WTC11 (cell line): ENCODE results near the gene UFC1. TPM values are rescaled to one million over a fixed set of nuclear protein-coding genes. Genes with fewer than 3 reads are reported as not detected.

Source experiments
- ATAC-seq: fragments of 200-7000 bp; cut with Tn5 transposase; 2 replicates; pipeline ENCODE4 v1.10.0; 2021; ENCODE audit warnings: mild to moderate bottlenecking, moderate library complexity
- CTCF ChIA-PET: fragments of 300-600 bp; sonication (Branson Sonifier 250); formaldehyde crosslinking; loops from one replicate; lab custom pipeline; 2021; ENCODE audit warnings: antibody characterized with exemption; lab: Charles Lee
- POLR2A ChIA-PET: fragments of 350-600 bp; sonication (Branson Sonifier 250); formaldehyde crosslinking; loops from one replicate; lab custom pipeline; 2021; ENCODE audit warnings: antibody characterized with exemption; lab: Charles Lee
- DNase-seq: peaks from one replicate; pipeline ENCODE4 v3.0.0; 2021; ENCODE audit warnings: low spot score
- H3K27ac Mint-ChIP-seq: 2 replicates; pipeline ENCODE4 v1.8.0; 2021; ENCODE audit warnings: mixed read lengths
- H3K27me3 Mint-ChIP-seq: 2 replicates; pipeline ENCODE4 v1.8.0; 2021; ENCODE audit warnings: low read depth, mild to moderate bottlenecking, moderate library complexity, mixed read lengths
- H3K36me3 Mint-ChIP-seq: 2 replicates; pipeline ENCODE4 v1.8.0; 2021; ENCODE audit warnings: mixed read lengths
- H3K4me1 Mint-ChIP-seq: 2 replicates; pipeline ENCODE4 v1.8.0; 2022; ENCODE audit warnings: mixed read lengths
- H3K4me3 Mint-ChIP-seq: 2 replicates; pipeline ENCODE4 v1.8.0; 2021; ENCODE audit warnings: mild to moderate bottlenecking, moderate library complexity, mixed read lengths
- H3K9me3 Mint-ChIP-seq: 2 replicates; pipeline ENCODE4 v1.8.0; 2021; ENCODE audit warnings: mixed read lengths
- CDX4 ChIP-seq: fragments of 250-450 bp; sonication (Bioruptor Pico); IDR thresholded peaks from 2 replicates; pipeline ENCODE4 v1.9.0; 2021; ENCODE audit warnings: moderate library complexity, mild to moderate bottlenecking, inconsistent platforms, borderline replicate concordance
- CTCF ChIP-seq: fragments of 200-600 bp; IDR thresholded peaks from 2 replicates; pipeline ENCODE4 v1.8.0; 2022; ENCODE audit warnings: antibody characterized with exemption
- ELF4 ChIP-seq: sonication (generic); formaldehyde crosslinking; IDR thresholded peaks from 2 replicates; pipeline ENCODE4 v1.8.1; 2022; ENCODE audit warnings: low read depth, mild to moderate bottlenecking, moderate library complexity, missing genetic modification reagents
- ESRRA ChIP-seq: sonication (generic); formaldehyde crosslinking; IDR thresholded peaks from 2 replicates; pipeline ENCODE4 v1.8.1; 2022; ENCODE audit warnings: mild to moderate bottlenecking, missing genetic modification reagents, borderline replicate concordance
- GTF2I ChIP-seq: fragments of 250-450 bp; sonication (Bioruptor Pico); conservative IDR thresholded peaks from 2 replicates; pipeline ENCODE4 v1.4.0; 2021; ENCODE audit warnings: mild to moderate bottlenecking
- HMGXB4 ChIP-seq: sonication (generic); formaldehyde crosslinking; IDR thresholded peaks from 2 replicates; pipeline ENCODE4 v1.8.1; 2023; ENCODE audit warnings: mild to moderate bottlenecking, moderate library complexity, missing genetic modification reagents
- JAZF1 ChIP-seq: fragments of 250-450 bp; sonication (Bioruptor Pico); IDR thresholded peaks from 2 replicates; pipeline ENCODE4 v1.9.0; 2021; ENCODE audit warnings: moderate library complexity, mild to moderate bottlenecking, inconsistent platforms
- KAT7 ChIP-seq: sonication (generic); formaldehyde crosslinking; IDR thresholded peaks from 2 replicates; pipeline ENCODE4 v1.8.1; 2023; ENCODE audit warnings: missing genetic modification reagents, mild to moderate bottlenecking, borderline replicate concordance
- NFE2L1 ChIP-seq: sonication (generic); formaldehyde crosslinking; IDR thresholded peaks from 2 replicates; pipeline ENCODE4 v1.8.1; 2023; ENCODE audit warnings: missing genetic modification reagents
- NR1H2 ChIP-seq: sonication (generic); formaldehyde crosslinking; IDR thresholded peaks from 2 replicates; pipeline ENCODE4 v1.9.0; 2021; ENCODE audit warnings: mild to moderate bottlenecking, moderate library complexity, missing genetic modification reagents
- PRDM15 ChIP-seq: sonication (generic); formaldehyde crosslinking; IDR thresholded peaks from 2 replicates; pipeline ENCODE4 v1.8.0; 2022; ENCODE audit warnings: missing genetic modification reagents
- SOX15 ChIP-seq: fragments of 250-450 bp; sonication (Bioruptor Pico); IDR thresholded peaks from 2 replicates; pipeline ENCODE4 v1.9.0; 2021; ENCODE audit warnings: mild to moderate bottlenecking
- TCF7 ChIP-seq: sonication (generic); formaldehyde crosslinking; IDR thresholded peaks from 2 replicates; pipeline ENCODE4 v1.8.0; 2022; ENCODE audit warnings: mild to moderate bottlenecking, low read depth, missing genetic modification reagents, moderate library complexity
- TP53 ChIP-seq: sonication (generic); formaldehyde crosslinking; IDR thresholded peaks from 2 replicates; pipeline ENCODE4 v1.8.1; 2023; ENCODE audit warnings: mild to moderate bottlenecking, missing genetic modification reagents
- ZBTB43 ChIP-seq: sonication (generic); formaldehyde crosslinking; IDR thresholded peaks from 2 replicates; pipeline ENCODE4 v1.8.1; 2023; ENCODE audit warnings: mild to moderate bottlenecking, missing genetic modification reagents
- ZNF219 ChIP-seq: sonication (generic); formaldehyde crosslinking; IDR thresholded peaks from 2 replicates; pipeline ENCODE4 v1.8.0; 2023; ENCODE audit warnings: missing genetic modification reagents, mild to moderate bottlenecking, borderline replicate concordance
- ZNF232 ChIP-seq: sonication (generic); formaldehyde crosslinking; IDR thresholded peaks from 2 replicates; pipeline ENCODE4 v1.8.0; 2022; ENCODE audit warnings: mild to moderate bottlenecking, missing genetic modification reagents
- ZNF281 ChIP-seq: sonication (generic); formaldehyde crosslinking; IDR thresholded peaks from 2 replicates; pipeline ENCODE4 v1.8.0; 2023; ENCODE audit warnings: mild to moderate bottlenecking, missing genetic modification reagents
- ZNF317 ChIP-seq: sonication (generic); formaldehyde crosslinking; IDR thresholded peaks from 2 replicates; pipeline ENCODE4 v1.8.1; 2023; ENCODE audit warnings: low read depth, mild to moderate bottlenecking, moderate library complexity, missing genetic modification reagents, borderline replicate concordance
- total RNA-seq: library from RNA; stranded (reverse); gene quantifications from 3 replicates; pipeline ENCODE4 v1.2.3, GENCODE V29; 2021
- TF ChIP-seq, protein P1 (sequence below): fragments of 250-450 bp; sonication (Bioruptor Pico); IDR thresholded peaks from 2 replicates; pipeline ENCODE4 v1.9.0; 2021; ENCODE audit warnings: mild to moderate bottlenecking
- TF ChIP-seq, protein P2 (sequence below): sonication (generic); formaldehyde crosslinking; IDR thresholded peaks from 2 replicates; pipeline ENCODE4 v1.8.0; 2022; ENCODE audit warnings: mild to moderate bottlenecking, missing genetic modification reagents

Gene UFC1
- total RNA-seq, 1 experiment from 2014 or later = 56.2 TPM

- TF ChIP-seq SOX15 (CRISPR knock-in tag) (no peak), ZNF317 (CRISPR knock-in tag) (no peak), JAZF1 (CRISPR knock-in tag) (no peak), HMGXB4 (CRISPR knock-in tag) (no peak)
Observed at GRCh38 chr1:161185732-161186311, 32.0 kb downstream of the UFC1 start (continued).

- Mint-ChIP-seq H3K27me3 (no peaks in the 10 kb centered on the region; the same call in 1 of the 2 replicates), H3K36me3 (0 out of 2 replicates have a peak, but pooled peaks cover 3% of the 10 kb centered on the region), H3K4me1 (peaks cover 12% of the 10 kb centered on the region), H3K27ac (no peak overlapping the region), H3K4me3 (no peak overlapping the region), H3K9me3 (no peaks in the 10 kb centered on the region)
- ATAC-seq = no peak
- ChIA-PET CTCF (interaction anchor here (0.8 kb wide), 1 partner anchor 125 kb away, joined by 3 read pairs; no protein-coding TSS in a partner anchor), POLR2A (no interaction called here)
- DNase-seq = no peak
- TF ChIP-seq ZNF219 (CRISPR knock-in tag) (no peak), ESRRA (CRISPR knock-in tag) (no peak), TCF7 (CRISPR knock-in tag) (no peak), ZBTB43 (CRISPR knock-in tag) (no peak), NR1H2 (CRISPR knock-in tag) (no peak), ZNF281 (no peak), HMGXB4 (CRISPR knock-in tag) (no peak), GTF2I (no peak), ZNF232 (CRISPR knock-in tag) (no peak), CTCF (no peak), CDX4 (CRISPR knock-in tag) (no peak), KAT7 (CRISPR knock-in tag) (no peak), ELF4 (CRISPR knock-in tag) (no peak), NFE2L1 (no peak), PRDM15 (CRISPR knock-in tag) (no peak), TP53 (no peak)
- TF ChIP-seq, protein P1, sequence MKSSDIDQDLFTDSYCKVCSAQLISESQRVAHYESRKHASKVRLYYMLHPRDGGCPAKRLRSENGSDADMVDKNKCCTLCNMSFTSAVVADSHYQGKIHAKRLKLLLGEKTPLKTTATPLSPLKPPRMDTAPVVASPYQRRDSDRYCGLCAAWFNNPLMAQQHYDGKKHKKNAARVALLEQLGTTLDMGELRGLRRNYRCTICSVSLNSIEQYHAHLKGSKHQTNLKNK (CRISPR knock-in tag) = no peak
- TF ChIP-seq, protein P2, sequence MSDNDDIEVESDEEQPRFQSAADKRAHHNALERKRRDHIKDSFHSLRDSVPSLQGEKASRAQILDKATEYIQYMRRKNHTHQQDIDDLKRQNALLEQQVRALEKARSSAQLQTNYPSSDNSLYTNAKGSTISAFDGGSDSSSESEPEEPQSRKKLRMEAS = no peak
Observed at GRCh38 chr1:161187311-161187710, 33.5 kb downstream of the UFC1 start.
